ENCODE results near the gene CRYM. TPM values are rescaled to one million over a fixed set of nuclear protein-coding genes. Genes with fewer than 3 reads are reported as not detected.
A peak's percentile ranks its signal among the peaks of the same experiment; 100 is the strongest.
"Not testable (repeated sequence)": the region's sequence is repeated elsewhere in the genome, so short reads cannot be mapped to it uniquely, and the experiment has no call there.

Gene CRYM
- polyA plus RNA-seq, 3 donors = not detected

DNA sequence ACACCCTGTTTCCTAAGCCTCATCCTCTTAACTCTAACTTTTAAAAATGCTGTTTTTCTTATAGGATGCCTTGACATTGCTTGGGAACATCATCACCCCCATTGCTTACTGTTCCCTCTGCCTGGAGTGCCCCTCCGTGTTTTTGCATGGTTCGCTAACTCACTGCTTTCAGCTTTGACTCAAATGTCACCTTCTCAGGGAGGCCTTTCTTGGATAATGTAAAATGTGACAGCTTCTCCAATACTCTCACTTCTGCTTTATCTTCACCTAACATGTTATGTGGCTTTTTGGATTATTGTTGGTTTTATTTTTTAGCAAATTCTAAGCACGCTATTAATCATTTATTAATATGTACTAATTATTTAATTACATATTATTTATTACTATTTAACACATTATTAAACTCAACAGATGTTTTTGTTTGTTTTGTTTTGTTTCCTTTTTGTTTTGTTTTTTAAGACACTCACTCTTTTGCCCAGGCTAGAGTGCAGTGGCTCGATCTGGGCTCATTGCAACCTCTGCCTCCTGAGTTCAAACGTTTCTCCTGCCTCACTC is 3.8 kb downstream of the CRYM start:
- no peaks in the 10 kb centered on the region for H3K36me3 Mint-ChIP-seq
- H3K27ac ChIP-seq (ENCODE audit: low read depth in 1 of 2, low read length in 2 of 2) = no peak overlapping the region
- 80% methylated on average over 2 of the region's 5 CpGs for WGBS (ENCODE audit: insufficient coverage)
- H3K4me1 Mint-ChIP-seq = peaks cover 7% of the 10 kb centered on the region
- H3K4me3 ChIP-seq (replicated peaks in 1 of 3; ENCODE audit: low read depth in 2 of 3, low read length in 3 of 3) = no peak overlapping the region
- no peak overlapping the region for H3K4me2 ChIP-seq (replicated peaks; ENCODE audit: extremely low read depth, low read length, poor library complexity, severe bottlenecking)
- H4K20me1 ChIP-seq (ENCODE audit: insufficient read depth, low read length) = no peaks in the 10 kb centered on the region
- peaks cover 0 to 3% (median 0%) of the 10 kb centered on the region in 7 donors for H3K9me3 Mint-ChIP-seq
- H3K79me2 ChIP-seq (ENCODE audit: insufficient read depth, low read length) = no peaks in the 10 kb centered on the region
- H3K4me3 Mint-ChIP-seq = peak overlapping the region in 1 of 2 donors; percentile 3
- H3K27me3 ChIP-seq (ENCODE audit: control insufficient read depth in 2 of 2, insufficient read depth in 2 of 2, low read length in 2 of 2) = peaks cover 36 to 37% of the 10 kb centered on the region in 2 donors
- peaks cover 8 to 9% of the 10 kb centered on the region in 2 donors for H3K4me1 ChIP-seq (ENCODE audit: control insufficient read depth in 1 of 2, insufficient read depth in 2 of 2, low read length in 2 of 2)
- no peak overlapping the region for H2AFZ ChIP-seq (ENCODE audit: insufficient read depth, low read depth, low read length, poor library complexity, severe bottlenecking)
- H3K27ac Mint-ChIP-seq = peak overlapping the region in 2 of 7 donors; percentile 12 to 31
- TF ChIP-seq, protein P1, sequence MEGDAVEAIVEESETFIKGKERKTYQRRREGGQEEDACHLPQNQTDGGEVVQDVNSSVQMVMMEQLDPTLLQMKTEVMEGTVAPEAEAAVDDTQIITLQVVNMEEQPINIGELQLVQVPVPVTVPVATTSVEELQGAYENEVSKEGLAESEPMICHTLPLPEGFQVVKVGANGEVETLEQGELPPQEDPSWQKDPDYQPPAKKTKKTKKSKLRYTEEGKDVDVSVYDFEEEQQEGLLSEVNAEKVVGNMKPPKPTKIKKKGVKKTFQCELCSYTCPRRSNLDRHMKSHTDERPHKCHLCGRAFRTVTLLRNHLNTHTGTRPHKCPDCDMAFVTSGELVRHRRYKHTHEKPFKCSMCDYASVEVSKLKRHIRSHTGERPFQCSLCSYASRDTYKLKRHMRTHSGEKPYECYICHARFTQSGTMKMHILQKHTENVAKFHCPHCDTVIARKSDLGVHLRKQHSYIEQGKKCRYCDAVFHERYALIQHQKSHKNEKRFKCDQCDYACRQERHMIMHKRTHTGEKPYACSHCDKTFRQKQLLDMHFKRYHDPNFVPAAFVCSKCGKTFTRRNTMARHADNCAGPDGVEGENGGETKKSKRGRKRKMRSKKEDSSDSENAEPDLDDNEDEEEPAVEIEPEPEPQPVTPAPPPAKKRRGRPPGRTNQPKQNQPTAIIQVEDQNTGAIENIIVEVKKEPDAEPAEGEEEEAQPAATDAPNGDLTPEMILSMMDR (IDR thresholded peaks at IDR 0.05) = no peak
- no peak overlapping the region for H3K9ac ChIP-seq (ENCODE audit: insufficient read depth, low read length, poor library complexity, severe bottlenecking)
- intact Hi-C loops (cut with micrococcal nuclease) = no loop called here
- H3K27me3 Mint-ChIP-seq (ENCODE audit: low read depth in 3 of 3) = peaks cover 26 to 37% (median 33%) of the 10 kb centered on the region in 3 donors
- no peak for DNase-seq
- H3K36me3 ChIP-seq (replicated peaks in 1 of 2; ENCODE audit: control insufficient read depth in 1 of 2, insufficient read depth in 2 of 2, low read length in 2 of 2) = no peaks in the 10 kb centered on the region
- no peaks in the 10 kb centered on the region for H3K9me3 ChIP-seq (replicated peaks in 1 of 2; ENCODE audit: control insufficient read depth in 1 of 2, insufficient read depth in 1 of 2, low read length in 2 of 2)

DNA sequence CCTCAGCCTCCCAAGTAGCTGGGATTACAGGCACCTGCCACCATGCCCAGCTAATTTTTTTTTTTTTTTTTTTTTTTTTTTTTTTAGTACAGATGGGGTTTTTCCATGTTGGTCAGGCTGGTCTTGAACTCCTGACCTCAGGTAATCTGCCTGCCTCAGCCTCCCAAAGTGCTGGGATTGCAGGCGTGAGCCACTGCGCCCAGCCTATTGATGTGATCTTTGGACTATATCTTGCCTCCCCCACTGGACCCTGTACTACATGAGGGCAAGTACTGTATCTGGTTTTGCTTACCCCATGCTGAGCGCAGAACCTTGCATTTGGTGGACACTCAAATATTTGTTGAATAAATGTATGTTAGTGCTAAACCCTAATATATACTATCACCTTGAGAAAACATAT is 5.3 kb downstream of the CRYM start:
- H2AFZ ChIP-seq (ENCODE audit: insufficient read depth, low read depth, low read length, poor library complexity, severe bottlenecking); H3K9ac ChIP-seq (ENCODE audit: insufficient read depth, low read length, poor library complexity, severe bottlenecking); H3K27ac ChIP-seq (ENCODE audit: low read depth in 1 of 2, low read length in 2 of 2); intact Hi-C loops (cut with micrococcal nuclease); DNase-seq; H3K79me2 ChIP-seq (ENCODE audit: insufficient read depth, low read length); H3K4me3 ChIP-seq (replicated peaks in 1 of 3; ENCODE audit: low read depth in 2 of 3, low read length in 3 of 3); H3K36me3 Mint-ChIP-seq; H3K36me3 ChIP-seq (replicated peaks in 1 of 2; ENCODE audit: control insufficient read depth in 1 of 2, insufficient read depth in 2 of 2, low read length in 2 of 2); H3K4me1 Mint-ChIP-seq; H4K20me1 ChIP-seq (ENCODE audit: insufficient read depth, low read length); H3K9me3 ChIP-seq (replicated peaks in 1 of 2; ENCODE audit: control insufficient read depth in 1 of 2, insufficient read depth in 1 of 2, low read length in 2 of 2); H3K27ac Mint-ChIP-seq; H3K4me1 ChIP-seq (ENCODE audit: control insufficient read depth in 1 of 2, insufficient read depth in 2 of 2, low read length in 2 of 2); H3K4me2 ChIP-seq (replicated peaks; ENCODE audit: extremely low read depth, low read length, poor library complexity, severe bottlenecking); H3K9me3 Mint-ChIP-seq: not testable (repeated sequence)
- peak overlapping the region in 1 of 2 donors; percentile 36 for H3K4me3 Mint-ChIP-seq
- peaks cover 21 to 22% of the 10 kb centered on the region in 2 donors for H3K27me3 ChIP-seq (ENCODE audit: control insufficient read depth in 2 of 2, insufficient read depth in 2 of 2, low read length in 2 of 2)
- WGBS (ENCODE audit: insufficient coverage) = no CpG with 5 or more reads among the region's 3 CpGs
- peaks cover 11 to 22% (median 19%) of the 10 kb centered on the region in 3 donors for H3K27me3 Mint-ChIP-seq (ENCODE audit: low read depth in 3 of 3)
